GM18907 (cell line): Measurements from ENCODE around the gene TMEM214.
"Not testable (repeated sequence)": the region's sequence is repeated elsewhere in the genome, so short reads cannot be mapped to it uniquely, and the experiment has no call there.

Source experiments
- ATAC-seq: cut with Tn5 transposase; IDR thresholded peaks from one replicate; pipeline ENCODE4 v1.9.1; 2021; ENCODE audit warnings: mild to moderate bottlenecking, moderate library complexity; ENCODE audit not compliant: unreplicated experiment

TMEM214 gene

GRCh38 chr2:27069436-27069835 lies 36.7 kb downstream of the TMEM214 start:
- no peak for ATAC-seq

GRCh38 chr2:27069961-27070618 lies 37.3 kb downstream of the TMEM214 start:
- no peak for ATAC-seq

- ATAC-seq: no peak
Observed at GRCh38 chr2:27070653-27071276, 38.0 kb downstream of the TMEM214 start.

- ATAC-seq: peak; percentile 86
Observed at GRCh38 chr2:27071277-27071989, 38.7 kb downstream of the TMEM214 start, which contains the start of gene OST4. OST4 (minus strand) TSS chr2:27071654.

- peak; percentile 11 for ATAC-seq
Observed at GRCh38 chr2:27071990-27072830, 39.4 kb downstream of the TMEM214 start.

- no peak for ATAC-seq
Observed at GRCh38 chr2:27072920-27073319, 40.2 kb downstream of the TMEM214 start.

- no peak for ATAC-seq
Observed at GRCh38 chr2:27073782-27074181, 41.0 kb downstream of the TMEM214 start.

- no peak for ATAC-seq
Observed at GRCh38 chr2:27074738-27075565, 42.2 kb downstream of the TMEM214 start.

- ATAC-seq: not testable (repeated sequence)
Observed at GRCh38 chr2:27075566-27075871, 42.8 kb downstream of the TMEM214 start.

GRCh38 chr2:27076323-27076722 lies 43.6 kb downstream of the TMEM214 start:
- no peak for ATAC-seq

- ATAC-seq: no peak
Observed at GRCh38 chr2:27077231-27077630, 44.5 kb downstream of the TMEM214 start.

GRCh38 chr2:27078267-27079194 lies 45.8 kb downstream of the TMEM214 start, which contains the start of gene EMILIN1:
EMILIN1 (plus strand) TSS chr2:27078615; CDS start chr2:27079066, 451 bp downstream.
- no peak for ATAC-seq

GRCh38 chr2:27079233-27080139 lies 46.7 kb downstream of the TMEM214 start:
- ATAC-seq: no peak

- no peak for ATAC-seq
Observed at GRCh38 chr2:27080140-27080469, 47.3 kb downstream of the TMEM214 start.

- ATAC-seq: no peak
Observed at GRCh38 chr2:27080603-27080936, 47.8 kb downstream of the TMEM214 start.

- no peak for ATAC-seq
Observed at GRCh38 chr2:27081984-27082772, 49.4 kb downstream of the TMEM214 start.

GRCh38 chr2:27082773-27083409 lies 50.1 kb downstream of the TMEM214 start:
- ATAC-seq: no peak
